ENCODE measurements around the gene GSG1L. TPM values are rescaled to one million over a fixed set of nuclear protein-coding genes. Genes with fewer than 3 reads are reported as not detected.

GSG1L gene
- total RNA-seq, 1 donor from 2014 or later, result not detected

GRCh38 chr16:27961296-27961620 is 102.3 kb downstream of the GSG1L start:
- TF ChIP-seq CTCF (IDR thresholded peaks at IDR 0.05), result no peak
- H3K4me1 ChIP-seq, result no peaks in the 10 kb centered on the region
- peaks cover 0 to 4% of the 10 kb centered on the region in 2 donors for H3K36me3 ChIP-seq
- no peak overlapping the region for H3K27ac ChIP-seq
- intact Hi-C loops (cut with DNase I), result no loop called here
- H3K27me3 ChIP-seq, result no peaks in the 10 kb centered on the region
- H3K9me3 ChIP-seq, result peaks cover 0 to 2% of the 10 kb centered on the region in 2 donors
- no peak overlapping the region for H3K4me3 ChIP-seq
- peak in 1 of 2 donors; percentile 39 for DNase-seq (ENCODE audit: low spot score in 2 of 2)

GRCh38 chr16:27960619-27961295 is 102.8 kb downstream of the GSG1L start:
- TF ChIP-seq CTCF (IDR thresholded peaks at IDR 0.05), result no peak
- intact Hi-C loops (cut with DNase I), result no loop called here
- no peak overlapping the region for H3K27ac ChIP-seq
- peak in 1 of 2 donors; percentile 49 for DNase-seq (ENCODE audit: low spot score in 2 of 2)
- H3K4me1 ChIP-seq, result no peaks in the 10 kb centered on the region
- no peak overlapping the region for H3K4me3 ChIP-seq
- peaks cover under 1 to 8% of the 10 kb centered on the region in 2 donors for H3K9me3 ChIP-seq
- no peaks in the 10 kb centered on the region for H3K27me3 ChIP-seq
- peaks cover 0 to 4% of the 10 kb centered on the region in 2 donors for H3K36me3 ChIP-seq

GRCh38 chr16:27959914-27960313 is 103.6 kb downstream of the GSG1L start:
- no peak for TF ChIP-seq CTCF (IDR thresholded peaks at IDR 0.05)
- peaks cover 0 to 4% of the 10 kb centered on the region in 2 donors for H3K36me3 ChIP-seq
- DNase-seq (ENCODE audit: low spot score in 2 of 2), result peak in 1 of 2 donors; percentile 7
- H3K27me3 ChIP-seq, result no peaks in the 10 kb centered on the region
- no peaks in the 10 kb centered on the region for H3K4me1 ChIP-seq
- peaks cover 5 to 14% of the 10 kb centered on the region in 2 donors for H3K9me3 ChIP-seq
- H3K27ac ChIP-seq, result no peak overlapping the region
- no peak overlapping the region for H3K4me3 ChIP-seq
- intact Hi-C loops (cut with DNase I), result no loop called here

GRCh38 chr16:27954191-27954590 is 109.3 kb downstream of the GSG1L start:
- Histone ChIP-seq H3K36me3 (no peaks in the 10 kb centered on the region), H3K27ac (no peak overlapping the region), H3K4me3 (no peak overlapping the region), H3K9me3 (peaks cover 5 to 14% of the 10 kb centered on the region in 2 donors), H3K4me1 (peaks cover 0 to 7% of the 10 kb centered on the region in 2 donors), H3K27me3 (no peaks in the 10 kb centered on the region)
- DNase-seq (ENCODE audit: low spot score in 2 of 2), result peak in 1 of 2 donors; percentile 31
- TF ChIP-seq CTCF (IDR thresholded peaks at IDR 0.05), result no peak
- intact Hi-C loops (cut with DNase I), result no loop called here

- Histone ChIP-seq H3K9me3 (peaks cover 5 to 14% of the 10 kb centered on the region in 2 donors), H3K27me3 (no peaks in the 10 kb centered on the region), H3K4me1 (peaks cover 0 to 7% of the 10 kb centered on the region in 2 donors), H3K27ac (no peak overlapping the region), H3K36me3 (no peaks in the 10 kb centered on the region), H3K4me3 (no peak overlapping the region)
- TF ChIP-seq CTCF (IDR thresholded peaks at IDR 0.05), result no peak
- intact Hi-C loops (cut with DNase I), result no loop called here
- DNase-seq (ENCODE audit: low spot score in 2 of 2), result peak in 1 of 2 donors; percentile 8
Measured at GRCh38 chr16:27952811-27953210, 110.7 kb downstream of the GSG1L start.
